Parathyroid adenoma (tissue), 2 donors: ENCODE results near the gene KHSRP.

Experiments
- H2AFZ ChIP-seq: fragments of 300-600 bp; sonication (generic); one replicate; pipeline ENCODE4 v1.7.0; 2017; ENCODE audit warnings: antibody characterized with exemption, mild to moderate bottlenecking
- H3K27ac ChIP-seq: fragments of 300-600 bp; sonication (generic); one replicate; pipeline ENCODE4 v1.7.0; 2017
- H3K27me3 ChIP-seq: fragments of 300-600 bp; sonication (generic); one replicate; pipeline ENCODE4 v1.7.0; 2017; ENCODE audit warnings: low read length; ENCODE audit not compliant: control insufficient read depth, insufficient read depth
- H3K36me3 ChIP-seq: fragments of 300-600 bp; sonication (generic); one replicate; pipeline ENCODE4 v1.7.0; 2017; ENCODE audit warnings: low read length; ENCODE audit not compliant: control insufficient read depth, insufficient read depth
- H3K4me1 ChIP-seq: fragments of 300-600 bp; sonication (generic); one replicate; pipeline ENCODE4 v1.7.0; 2017; ENCODE audit warnings: control low read depth
- H3K4me2 ChIP-seq: fragments of 300-600 bp; sonication (generic); one replicate; pipeline ENCODE4 v1.7.0; 2017; ENCODE audit warnings: low read length
- H3K4me3 ChIP-seq: fragments of 300-600 bp; sonication (generic); one replicate; pipeline ENCODE4 v1.7.0; 2017; ENCODE audit warnings: low read depth, low read length
- H3K79me2 ChIP-seq: fragments of 300-600 bp; sonication (generic); one replicate; pipeline ENCODE4 v1.7.0; 2017; ENCODE audit warnings: control low read depth
- H3K9ac ChIP-seq: fragments of 300-600 bp; sonication (generic); one replicate; pipeline ENCODE4 v1.7.0; 2017; ENCODE audit warnings: mild to moderate bottlenecking
- H3K9me3 ChIP-seq: fragments of 300-600 bp; sonication (generic); one replicate; pipeline ENCODE4 v1.7.0; 2017; ENCODE audit warnings: low read length; ENCODE audit not compliant: control insufficient read depth
- TF ChIP-seq, protein P1 (sequence below): fragments of 300-600 bp; sonication (generic); IDR thresholded peaks from one replicate; pipeline ENCODE4 v1.7.0; 2017; ENCODE audit warnings: antibody characterized with exemption, mild to moderate bottlenecking
- donor health status: primary hyperparathyroidism.

KHSRP gene

DNA sequence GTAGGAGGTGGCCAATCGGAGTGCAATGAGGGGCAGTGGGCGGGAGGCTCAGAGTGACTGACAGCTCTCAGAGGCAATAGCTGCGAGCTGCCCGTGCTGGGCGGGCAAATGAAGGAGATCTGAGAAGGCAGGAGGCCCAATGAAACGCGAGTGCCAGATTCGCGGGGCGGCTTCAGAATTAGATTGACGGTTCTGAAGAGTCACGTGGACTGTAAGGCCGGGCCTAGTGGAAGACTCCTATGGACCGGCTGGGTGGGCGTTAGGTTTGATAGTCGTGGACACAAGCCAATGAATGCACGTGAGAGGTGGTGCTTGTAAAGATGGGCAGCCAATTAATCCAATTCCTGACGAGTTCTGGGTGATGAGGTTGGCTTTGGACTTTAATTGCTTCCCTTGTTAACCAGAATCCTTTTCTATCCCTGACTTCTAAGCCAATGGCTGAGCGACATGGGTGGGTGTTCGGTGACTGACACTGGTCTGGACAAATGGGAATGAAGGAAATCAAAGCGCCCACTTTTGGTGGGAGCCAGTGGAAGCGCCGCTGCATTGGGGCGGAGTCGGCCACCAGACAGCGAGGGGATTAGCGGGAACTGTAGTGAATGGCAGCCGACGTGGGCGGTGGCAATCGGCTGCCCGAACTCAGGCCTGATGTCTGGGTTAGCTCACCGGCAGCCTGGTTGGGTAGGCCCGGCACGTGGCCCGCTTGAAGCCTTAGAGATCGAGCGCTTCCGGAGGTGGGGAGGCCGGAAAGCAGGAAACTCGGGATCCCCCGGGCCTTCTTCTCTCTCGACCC, 524 bp upstream of the KHSRP start:
- peak overlapping the region; percentile 92 for H2AFZ ChIP-seq
- peak overlapping the region; percentile 43 for H3K4me3 ChIP-seq
- H3K4me1 ChIP-seq: peaks cover 13% of the 10 kb centered on the region
- no peaks in the 10 kb centered on the region for H3K9me3 ChIP-seq
- H3K79me2 ChIP-seq: peaks cover 22% of the 10 kb centered on the region
- H3K36me3 ChIP-seq: no peaks in the 10 kb centered on the region
- TF ChIP-seq, protein P1, sequence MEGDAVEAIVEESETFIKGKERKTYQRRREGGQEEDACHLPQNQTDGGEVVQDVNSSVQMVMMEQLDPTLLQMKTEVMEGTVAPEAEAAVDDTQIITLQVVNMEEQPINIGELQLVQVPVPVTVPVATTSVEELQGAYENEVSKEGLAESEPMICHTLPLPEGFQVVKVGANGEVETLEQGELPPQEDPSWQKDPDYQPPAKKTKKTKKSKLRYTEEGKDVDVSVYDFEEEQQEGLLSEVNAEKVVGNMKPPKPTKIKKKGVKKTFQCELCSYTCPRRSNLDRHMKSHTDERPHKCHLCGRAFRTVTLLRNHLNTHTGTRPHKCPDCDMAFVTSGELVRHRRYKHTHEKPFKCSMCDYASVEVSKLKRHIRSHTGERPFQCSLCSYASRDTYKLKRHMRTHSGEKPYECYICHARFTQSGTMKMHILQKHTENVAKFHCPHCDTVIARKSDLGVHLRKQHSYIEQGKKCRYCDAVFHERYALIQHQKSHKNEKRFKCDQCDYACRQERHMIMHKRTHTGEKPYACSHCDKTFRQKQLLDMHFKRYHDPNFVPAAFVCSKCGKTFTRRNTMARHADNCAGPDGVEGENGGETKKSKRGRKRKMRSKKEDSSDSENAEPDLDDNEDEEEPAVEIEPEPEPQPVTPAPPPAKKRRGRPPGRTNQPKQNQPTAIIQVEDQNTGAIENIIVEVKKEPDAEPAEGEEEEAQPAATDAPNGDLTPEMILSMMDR: no peak
- no peaks in the 10 kb centered on the region for H3K27me3 ChIP-seq
- H3K27ac ChIP-seq: peak overlapping the region; percentile 70
- peak overlapping the region; percentile 50 for H3K4me2 ChIP-seq
- no peak overlapping the region for H3K9ac ChIP-seq

DNA sequence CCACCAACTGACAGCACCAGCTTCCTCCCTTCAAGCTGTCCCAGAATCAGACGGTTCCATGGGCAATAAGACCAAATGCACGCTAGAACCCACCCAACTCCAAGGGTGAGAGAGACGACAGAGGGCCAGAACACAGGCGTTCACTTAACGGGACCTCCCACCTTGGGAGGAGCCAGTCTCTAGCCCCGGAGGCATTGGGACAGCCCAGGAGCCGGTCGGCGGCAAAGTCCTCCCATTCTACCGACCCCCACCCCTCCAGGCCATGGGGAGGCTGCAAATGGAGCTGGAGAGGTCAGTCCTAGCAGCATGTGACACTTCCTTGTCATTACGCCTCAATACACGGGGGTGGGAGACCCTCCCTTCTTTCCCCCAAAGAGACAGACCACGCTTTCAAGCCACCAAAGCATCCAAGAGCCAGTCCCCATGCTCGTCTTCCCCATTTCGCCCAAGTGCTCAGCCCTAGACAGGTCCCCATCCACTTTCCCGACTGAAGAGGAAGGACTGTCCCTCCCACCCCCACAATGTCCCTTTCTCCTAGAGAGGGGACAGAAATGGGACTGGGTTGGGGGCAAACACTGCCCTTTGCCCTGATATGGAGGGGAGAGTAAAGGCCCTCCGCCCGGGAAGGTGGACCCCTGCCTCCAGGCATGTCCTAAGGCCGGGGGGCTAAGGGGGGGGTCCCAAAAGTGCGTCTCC, 964 bp downstream of the KHSRP start:
- Histone ChIP-seq H3K27ac (peak overlapping the region; percentile 51), H3K4me1 (peaks cover 13% of the 10 kb centered on the region), H3K27me3 (no peaks in the 10 kb centered on the region), H3K79me2 (peaks cover 22% of the 10 kb centered on the region), H3K9ac (peak overlapping the region; percentile 46), H3K36me3 (no peaks in the 10 kb centered on the region), H3K4me2 (peak overlapping the region; percentile 62), H3K9me3 (no peaks in the 10 kb centered on the region), H2AFZ (no peak overlapping the region), H3K4me3 (peak overlapping the region; percentile 65)
- TF ChIP-seq, protein P1: no peak

DNA sequence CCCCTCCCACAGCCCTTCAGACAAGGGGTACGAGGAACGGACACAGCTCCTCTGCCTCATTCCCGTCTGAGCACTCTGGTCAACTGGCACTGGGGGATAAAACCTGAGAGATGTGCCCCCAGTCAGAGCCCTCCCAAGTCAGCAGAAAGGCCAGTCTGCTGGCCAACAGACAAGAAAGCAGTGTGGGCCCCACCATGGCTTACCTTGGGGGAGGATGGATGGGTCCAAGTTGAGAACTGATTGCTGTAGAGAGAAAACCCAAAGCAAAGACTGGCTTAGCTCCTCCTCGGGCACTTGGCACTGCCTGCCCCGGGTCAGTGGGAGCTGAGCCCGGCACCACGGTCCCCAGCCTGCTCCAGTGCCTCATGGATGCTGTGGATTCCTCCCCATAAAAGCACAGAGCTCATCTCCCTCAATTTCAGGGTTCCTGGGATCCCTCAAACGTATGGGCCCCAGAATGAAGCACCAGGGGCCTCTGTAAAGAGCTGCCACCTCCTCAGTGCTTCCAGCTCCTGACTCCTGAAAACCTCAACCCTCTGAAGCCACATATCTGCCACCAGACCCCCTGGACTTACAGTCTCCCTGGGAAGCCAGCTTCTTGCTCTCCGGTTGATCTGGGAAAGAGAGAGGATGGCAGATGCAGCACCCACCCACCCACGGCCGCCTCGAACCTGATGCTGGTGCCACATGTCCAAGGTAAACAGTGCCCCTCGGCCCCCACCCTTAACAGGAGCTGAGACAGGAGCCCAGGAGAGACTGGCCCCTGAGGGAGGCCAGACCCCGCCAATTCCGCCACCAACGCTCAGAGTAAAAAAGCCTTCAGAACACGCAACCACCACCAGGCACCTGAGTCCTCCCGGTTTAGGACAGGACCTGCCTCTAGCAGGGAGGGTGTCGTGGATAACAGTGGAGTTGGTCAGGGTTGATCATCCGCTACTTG, 3.3 kb downstream of the KHSRP start:
- no peak overlapping the region for H3K27ac ChIP-seq
- no peak overlapping the region for H2AFZ ChIP-seq
- H3K36me3 ChIP-seq: no peaks in the 10 kb centered on the region
- H3K4me1 ChIP-seq: peaks cover 13% of the 10 kb centered on the region
- no peak overlapping the region for H3K4me3 ChIP-seq
- H3K9ac ChIP-seq: no peak overlapping the region
- no peaks in the 10 kb centered on the region for H3K9me3 ChIP-seq
- TF ChIP-seq, protein P1: no peak
- no peaks in the 10 kb centered on the region for H3K27me3 ChIP-seq
- H3K4me2 ChIP-seq: no peak overlapping the region
- peaks cover 22% of the 10 kb centered on the region for H3K79me2 ChIP-seq

GRCh38 chr19:6418562-6418932, 6.1 kb downstream of the KHSRP start:
- Histone ChIP-seq H3K9ac (no peak overlapping the region), H3K4me3 (no peak overlapping the region), H2AFZ (no peak overlapping the region), H3K4me2 (no peak overlapping the region), H3K27ac (no peak overlapping the region), H3K79me2 (peaks cover 17% of the 10 kb centered on the region), H3K36me3 (no peaks in the 10 kb centered on the region), H3K27me3 (no peaks in the 10 kb centered on the region), H3K4me1 (peaks cover 20% of the 10 kb centered on the region), H3K9me3 (no peaks in the 10 kb centered on the region)
- TF ChIP-seq, protein P1: no peak
